Right lung (tissue), 5 donors: Measurements from ENCODE around the gene SGTA. TPM values are rescaled to one million over a fixed set of nuclear protein-coding genes. Genes with fewer than 3 reads are reported as not detected.

Experiments used
- DNase-seq, 2 donors: peaks; one replicate each; pipeline ENCODE4 v3.0.0-alpha.2; 2013
- polyA plus RNA-seq, 5 donors: library from polyadenylated mRNA; unstranded; fragments of 120-200 nt; gene quantifications; one replicate each; pipeline versions ENCODE4 v1.2.1 to v1.2.3, GENCODE V29; 2013; ENCODE audit warnings: inconsistent platforms in 1 of 5, low replicate concordance in 1 of 5; ENCODE audit not compliant: insufficient read length in 5 of 5, insufficient read depth in 1 of 5

The SGTA gene
- polyA plus RNA-seq, 5 donors, result 38.2 to 65.9 (median 46.2) TPM

- DNase-seq, result no peak
These were observed 11.0 kb downstream of the SGTA start for GRCh38 chr19:2771786-2772674.

- peak; percentile 74 to 84 for DNase-seq
These were observed 12.7 kb downstream of the SGTA start for GRCh38 chr19:2770055-2771013.

- DNase-seq, result no peak
These were observed 13.9 kb downstream of the SGTA start for GRCh38 chr19:2769218-2769617.

GRCh38 chr19:2768365-2769132, 14.5 kb downstream of the SGTA start:
- DNase-seq, result no peak

- DNase-seq, result no peak
These were observed 15.4 kb downstream of the SGTA start for GRCh38 chr19:2767688-2768087.

- DNase-seq, result no peak
These were observed 16.3 kb downstream of the SGTA start for GRCh38 chr19:2766594-2767372.

GRCh38 chr19:2765376-2765775, 17.7 kb downstream of the SGTA start:
- DNase-seq, result no peak

- DNase-seq, result no peak
These were observed 18.1 kb downstream of the SGTA start for GRCh38 chr19:2764945-2765344.

- no peak for DNase-seq
These were observed 19.4 kb downstream of the SGTA start for GRCh38 chr19:2763687-2764086.

GRCh38 chr19:2762783-2763496, 20.1 kb downstream of the SGTA start:
- DNase-seq, result no peak

GRCh38 chr19:2761876-2762782, 20.9 kb downstream of the SGTA start:
- DNase-seq, result no peak

GRCh38 chr19:2761309-2761677, 21.8 kb downstream of the SGTA start:
- no peak for DNase-seq

- DNase-seq, result no peak
These were observed 23.1 kb downstream of the SGTA start for GRCh38 chr19:2759965-2760364.

GRCh38 chr19:2759362-2759761, 23.7 kb downstream of the SGTA start:
- DNase-seq, result no peak

GRCh38 chr19:2758601-2759313, 24.3 kb downstream of the SGTA start:
- no peak for DNase-seq

- DNase-seq, result no peak
These were observed 25.9 kb downstream of the SGTA start for GRCh38 chr19:2756921-2757881.

- DNase-seq, result no peak
These were observed 26.6 kb downstream of the SGTA start for GRCh38 chr19:2756477-2756876.
